Astrocyte of the cerebellum (primary cell): ENCODE results near the gene HAS3.
"Not testable (repeated sequence)": the region's sequence is repeated elsewhere in the genome, so short reads cannot be mapped to it uniquely, and the experiment has no call there.

Experiments used
- DNase-seq: peaks from one replicate; pipeline ENCODE4 v3.0.0-alpha.2; 2011; ENCODE audit warnings: low read depth
- H3K4me3 ChIP-seq: 2 replicates; pipeline ENCODE4 v1.5.1; 2011; ENCODE audit warnings: mild to moderate bottlenecking, low read depth, low read length, moderate library complexity
- CTCF ChIP-seq: IDR thresholded peaks from 2 replicates; pipeline ENCODE4 v1.5.1; 2012; ENCODE audit warnings: low read length, low read depth, moderate library complexity, mild to moderate bottlenecking; ENCODE audit errors: missing control alignments
- in situ Hi-C: cut with HindIII; loops from 2 replicates; pipeline ENCODE4 v1.10.0; 2017; ENCODE audit warnings: low sequenced_read_pairs

Gene HAS3

GRCh38 chr16:69130461-69130860 is 25.0 kb downstream of the HAS3 start:
- TF ChIP-seq CTCF = no peak
- H3K4me3 ChIP-seq = peak overlapping the region; percentile 82

GRCh38 chr16:69131167-69131838 is 25.9 kb downstream of the HAS3 start:
- no peak for TF ChIP-seq CTCF
- no peak for DNase-seq
- in situ Hi-C loops = no loop called here
- H3K4me3 ChIP-seq = peak overlapping the region; percentile 82

More at GRCh38 chr16:69130461-69130860, 25.0 kb downstream of the HAS3 start:
- in situ Hi-C loops = no loop called here
- no peak for DNase-seq

DNA sequence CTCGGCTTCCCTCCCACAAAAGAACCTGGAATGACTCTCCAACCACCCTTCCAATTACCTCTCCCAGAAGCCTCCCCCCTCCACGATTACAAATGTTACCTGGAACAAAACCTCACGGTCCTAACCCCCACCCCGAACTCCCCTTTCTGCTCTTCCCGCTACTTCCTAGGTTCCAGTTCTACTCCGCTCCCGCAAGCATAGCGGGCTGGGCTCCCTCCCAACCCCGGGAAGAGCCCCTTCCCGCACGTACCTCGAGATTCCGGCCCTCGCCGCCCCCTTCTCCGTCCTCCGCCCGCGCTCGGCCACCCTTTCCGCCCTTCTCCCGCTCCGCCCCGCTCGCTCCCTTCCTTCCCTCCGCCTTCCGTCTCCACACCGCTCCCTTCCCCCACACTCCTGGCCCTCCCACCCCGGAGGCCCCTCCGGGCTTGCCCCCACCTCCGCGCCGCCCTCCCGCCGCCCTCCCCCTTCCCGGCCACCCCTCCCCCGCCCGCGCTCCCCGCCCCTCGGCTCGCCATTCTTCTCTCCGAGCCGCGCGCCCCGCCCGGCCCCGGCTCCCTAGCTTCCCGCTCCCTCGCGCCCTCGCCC is 26.5 kb downstream of the HAS3 start:
- DNase-seq = peak; percentile 38
- in situ Hi-C loops = no loop called here
- no peak for TF ChIP-seq CTCF
- H3K4me3 ChIP-seq = peak overlapping the region; percentile 82

DNA sequence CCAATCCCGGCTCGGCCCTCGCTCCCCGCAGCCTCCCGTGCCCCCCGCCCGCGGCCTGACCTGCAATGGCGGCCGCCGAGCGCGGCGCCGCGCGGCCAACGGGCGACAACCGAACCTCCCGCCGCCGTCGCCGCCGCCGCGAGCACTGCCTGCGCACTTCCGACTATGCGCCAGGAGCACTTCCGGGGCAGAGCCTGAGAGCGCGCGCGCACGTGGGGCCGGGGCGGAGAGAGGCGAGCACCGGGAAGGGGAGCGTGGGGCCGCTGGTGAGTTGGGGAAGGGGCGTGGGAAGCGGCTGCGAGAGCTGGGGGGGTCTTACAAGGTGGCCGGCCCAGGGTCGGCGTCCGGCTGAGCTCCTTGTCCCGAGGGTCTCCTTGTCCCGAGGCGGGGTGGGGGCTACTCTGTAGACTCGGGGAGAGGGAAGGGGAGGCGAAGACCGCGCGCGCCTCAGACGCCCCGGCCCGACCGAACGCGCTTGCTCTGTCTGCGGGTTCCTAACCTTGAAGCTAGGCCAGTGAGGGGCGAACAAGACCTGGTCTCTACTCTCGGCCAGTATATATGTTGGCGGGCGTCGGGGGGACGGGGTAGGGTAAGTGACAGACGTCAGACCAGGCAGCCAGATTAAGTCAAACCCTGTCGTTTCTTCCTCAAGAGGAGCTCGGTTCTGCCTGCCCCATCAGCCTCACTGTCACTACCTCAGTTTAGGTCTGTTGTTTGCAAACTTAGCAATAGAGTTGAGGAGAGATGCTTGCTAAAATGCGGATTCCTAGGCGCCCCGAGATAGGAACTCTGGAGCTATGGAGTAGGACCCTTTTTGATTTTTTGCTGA is 27.2 kb downstream of the HAS3 start, which contains the start of the genes CHTF8 and UTP4:
CHTF8 (minus strand) TSS at position 165 of the 829 bp plus-strand sequence. CDS start 11,130 bp downstream, outside the sequence.
UTP4 (plus strand) TSS at position 226 of the 829 bp plus-strand sequence. CDS start 811 bp downstream, outside the sequence.
- peak; percentile 27 for DNase-seq
- TF ChIP-seq CTCF = no peak
- in situ Hi-C loops = no loop called here
- peak within 1 kb of the TSS; percentile 82 for H3K4me3 ChIP-seq

DNA sequence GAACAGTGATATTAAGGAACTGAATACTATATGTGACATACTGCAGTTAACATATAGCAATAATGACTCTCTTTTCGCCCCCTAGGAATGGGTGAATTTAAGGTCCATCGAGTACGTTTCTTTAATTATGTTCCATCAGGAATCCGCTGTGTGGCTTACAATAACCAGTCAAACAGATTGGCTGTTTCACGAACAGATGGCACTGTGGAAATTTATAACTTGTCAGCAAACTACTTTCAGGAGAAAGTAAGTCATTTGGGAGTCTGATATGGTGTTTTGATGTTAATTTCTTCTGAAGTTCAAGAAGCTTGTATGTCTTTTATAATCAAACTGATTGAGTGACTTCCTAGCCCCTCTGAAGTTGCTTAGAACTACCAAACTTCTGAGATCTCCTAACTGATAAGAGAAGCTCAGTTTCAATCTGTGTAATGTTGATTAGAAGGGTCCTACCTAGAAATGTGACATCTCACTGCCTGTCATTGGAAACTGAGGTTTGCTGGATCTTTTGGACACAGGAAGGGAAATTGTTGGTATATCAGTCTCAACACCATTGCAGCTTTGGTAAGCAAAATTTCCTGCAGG is 28.0 kb downstream of the HAS3 start:
- in situ Hi-C loops = no loop called here
- TF ChIP-seq CTCF = no peak
- H3K4me3 ChIP-seq = peak overlapping the region; percentile 82
- DNase-seq = no peak

DNA sequence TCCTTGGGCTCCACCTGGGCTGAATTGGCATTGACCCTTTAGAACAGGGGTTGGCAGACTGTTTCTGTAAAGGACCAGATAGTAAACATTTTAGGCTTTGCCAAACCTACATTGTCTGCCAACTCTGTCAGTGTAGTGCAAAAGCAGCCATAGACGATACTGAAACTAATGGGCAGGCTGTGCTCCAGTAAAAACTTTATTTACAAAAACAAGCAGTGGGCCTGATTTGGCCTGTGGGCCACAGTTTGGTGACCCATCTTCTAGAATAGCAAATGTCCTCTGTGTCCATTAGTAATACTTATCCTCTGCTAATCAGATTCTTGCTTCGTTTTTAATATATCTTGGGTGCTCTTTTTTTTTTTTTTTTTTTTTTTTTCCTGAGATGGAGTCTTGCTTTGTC is 33.2 kb downstream of the HAS3 start:
- H3K4me3 ChIP-seq = no peak overlapping the region
- in situ Hi-C loops = no loop called here
- no peak for TF ChIP-seq CTCF
- DNase-seq = no peak

DNA sequence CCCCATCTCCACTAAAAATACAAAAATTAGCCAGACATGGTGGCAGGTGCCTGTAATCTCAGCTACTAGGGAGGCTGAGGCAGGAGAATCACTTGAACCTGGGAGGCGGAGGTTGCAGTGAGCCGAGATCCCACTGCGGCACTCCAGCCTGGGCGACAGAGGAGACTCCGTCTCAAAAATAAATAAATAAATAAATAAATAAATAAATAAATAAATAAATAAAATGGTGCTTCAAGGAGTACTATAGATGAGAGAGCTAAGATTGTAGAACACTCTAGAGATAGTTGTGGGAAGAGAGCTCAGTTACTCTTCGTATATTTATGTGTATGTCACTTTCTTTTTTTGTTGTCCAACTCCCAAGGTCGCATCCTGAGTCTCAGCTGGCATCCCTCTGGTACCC is 34.0 kb downstream of the HAS3 start:
- DNase-seq, in situ Hi-C loops: not testable (repeated sequence)

More for the DNA sequence above, 34.0 kb downstream of the HAS3 start:
- H3K4me3 ChIP-seq = not testable (repeated sequence)
